ENCODE data around the gene SIPA1L3.
A peak's percentile ranks its signal among the peaks of the same experiment; 100 is the strongest.
"Not testable (repeated sequence)": the region's sequence is repeated elsewhere in the genome, so short reads cannot be mapped to it uniquely, and the experiment has no call there.

SIPA1L3 gene

GRCh38 chr19:38024992-38025908 lies 118.2 kb downstream of the SIPA1L3 start:
- peak; percentile 48 for DNase-seq

GRCh38 chr19:38025909-38026307 lies 118.9 kb downstream of the SIPA1L3 start:
- DNase-seq, result no peak

GRCh38 chr19:38028913-38029510 lies 122.0 kb downstream of the SIPA1L3 start:
- DNase-seq, result no peak

GRCh38 chr19:38030001-38030400 lies 123.0 kb downstream of the SIPA1L3 start:
- not testable (repeated sequence) for DNase-seq

- DNase-seq, result no peak
Measured at GRCh38 chr19:38030686-38031422, 123.8 kb downstream of the SIPA1L3 start.

- DNase-seq, result no peak
Measured at GRCh38 chr19:38031423-38031770, 124.4 kb downstream of the SIPA1L3 start.

GRCh38 chr19:38032151-38032550 lies 125.1 kb downstream of the SIPA1L3 start:
- no peak for DNase-seq

GRCh38 chr19:38032951-38033350 lies 125.9 kb downstream of the SIPA1L3 start:
- no peak for DNase-seq

GRCh38 chr19:38033658-38034491 lies 126.9 kb downstream of the SIPA1L3 start:
- DNase-seq, result no peak

GRCh38 chr19:38034492-38034860 lies 127.5 kb downstream of the SIPA1L3 start:
- no peak for DNase-seq

- no peak for DNase-seq
Measured at GRCh38 chr19:38035515-38036495, 128.8 kb downstream of the SIPA1L3 start.

GRCh38 chr19:38036707-38037611 lies 130.0 kb downstream of the SIPA1L3 start:
- DNase-seq, result peak; percentile 14

- DNase-seq, result no peak
Measured at GRCh38 chr19:38039966-38040365, 133.0 kb downstream of the SIPA1L3 start.

GRCh38 chr19:38042132-38042531 lies 135.1 kb downstream of the SIPA1L3 start:
- DNase-seq, result no peak

- no peak for DNase-seq
Measured at GRCh38 chr19:38043649-38044144, 136.7 kb downstream of the SIPA1L3 start.

GRCh38 chr19:38044267-38045111 lies 137.5 kb downstream of the SIPA1L3 start:
- no peak for DNase-seq

- no peak for DNase-seq
Measured at GRCh38 chr19:38045554-38046253, 138.7 kb downstream of the SIPA1L3 start.

GRCh38 chr19:38046254-38047048 lies 139.4 kb downstream of the SIPA1L3 start:
- no peak for DNase-seq

All from NCI-H1092 treated with DMSO at 0.1 percent for 48 hours (cell line).